DOHH2 (cell line): ENCODE results near the gene SCYL3.

ENCODE experiments used
- H3F3A ChIP-seq: fragments of 200-600 bp; sonication (generic), shearing (Covaris generic); 2 replicates; pipeline ENCODE4 v1.6.0; 2016; ENCODE audit warnings: antibody characterized with exemption, mild to moderate bottlenecking; ENCODE audit not compliant: control insufficient read depth, insufficient read depth
- H3K27ac ChIP-seq: fragments of 200-600 bp; sonication (generic); 2 replicates; pipeline ENCODE4 v1.5.1; 2014; ENCODE audit warnings: low read depth, mild to moderate bottlenecking, low read length, moderate library complexity
- H3K27me3 ChIP-seq: fragments of 200-600 bp; sonication (generic); 2 replicates; pipeline ENCODE4 v1.6.1; 2014; ENCODE audit warnings: mild to moderate bottlenecking, low read length, mixed read lengths; ENCODE audit not compliant: control insufficient read depth
- H3K36me3 ChIP-seq: fragments of 200-600 bp; sonication (generic); 2 replicates; pipeline ENCODE4 v1.6.1; 2014; ENCODE audit warnings: mild to moderate bottlenecking, low read length, moderate library complexity, mixed read lengths; ENCODE audit not compliant: control insufficient read depth
- H3K4me1 ChIP-seq: fragments of 200-600 bp; sonication (generic); 2 replicates; pipeline ENCODE4 v1.6.1; 2014; ENCODE audit warnings: mild to moderate bottlenecking, low read length, mixed read lengths; ENCODE audit not compliant: control insufficient read depth
- H3K4me2 ChIP-seq: fragments of 200-600 bp; sonication (generic); 2 replicates; pipeline ENCODE4 v1.6.0; 2014; ENCODE audit warnings: mild to moderate bottlenecking, low read length, moderate library complexity
- H3K4me3 ChIP-seq: fragments of 200-600 bp; sonication (generic); 2 replicates; pipeline ENCODE4 v1.5.1; 2014; ENCODE audit warnings: mild to moderate bottlenecking, low read length, mixed read lengths
- H3K79me2 ChIP-seq: fragments of 200-600 bp; sonication (generic); 2 replicates; pipeline ENCODE4 v1.6.1; 2014; ENCODE audit warnings: mild to moderate bottlenecking, low read length, mixed read lengths; ENCODE audit not compliant: control insufficient read depth
- H3K9me2 ChIP-seq: fragments of 200-600 bp; sonication (generic); replicated peaks from 2 replicates; pipeline ENCODE4 v1.6.1; 2014; ENCODE audit warnings: mild to moderate bottlenecking, low read length, mixed read lengths; ENCODE audit not compliant: control insufficient read depth
- H3K9me3 ChIP-seq: fragments of 200-600 bp; sonication (generic); 2 replicates; pipeline ENCODE4 v1.6.1; 2014; ENCODE audit warnings: antibody characterized with exemption, low read length, mixed read lengths; ENCODE audit not compliant: control insufficient read depth, insufficient read depth
- H4K20me1 ChIP-seq: fragments of 200-600 bp; sonication (generic); 2 replicates; pipeline ENCODE4 v1.6.0; 2014; ENCODE audit warnings: low read depth, mild to moderate bottlenecking, antibody characterized with exemption, low read length, moderate library complexity; ENCODE audit not compliant: control insufficient read depth, insufficient read depth
- EZH2phosphoT487 ChIP-seq: fragments of 200-600 bp; sonication (generic); IDR thresholded peaks from 2 replicates; pipeline ENCODE4 v1.6.1; 2017; ENCODE audit warnings: borderline replicate concordance, mild to moderate bottlenecking, antibody characterized with exemption, low read length, moderate library complexity, mixed read lengths
- TF ChIP-seq, protein P1 (sequence below): fragments of 200-600 bp; sonication (generic); IDR thresholded peaks from one replicate; pipeline ENCODE4 v1.5.1; 2014; ENCODE audit warnings: antibody characterized with exemption, mild to moderate bottlenecking, low read depth, low read length; ENCODE audit not compliant: poor library complexity, severe bottlenecking

Gene SCYL3

DNA sequence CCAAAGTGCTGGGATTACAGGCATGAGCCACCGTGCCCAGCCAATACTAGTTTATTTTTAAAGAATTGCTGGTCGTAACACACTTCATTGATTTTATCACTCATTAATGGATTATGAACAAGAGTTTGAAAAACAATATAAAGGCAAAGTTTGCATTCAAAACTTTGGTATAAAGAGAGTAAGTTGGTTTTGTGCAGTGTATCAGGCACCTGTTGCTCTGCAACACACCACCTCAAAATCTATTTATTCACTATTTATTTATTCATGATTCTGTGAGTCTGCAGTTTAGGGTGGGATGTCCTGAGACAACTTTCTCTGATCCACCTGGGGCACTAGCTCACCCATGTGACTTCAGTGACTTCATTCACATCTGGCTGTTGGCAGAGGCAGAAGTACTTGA is 88.8 kb downstream of the SCYL3 start:
- peaks cover 78% of the 10 kb centered on the region for H3K36me3 ChIP-seq
- H4K20me1 ChIP-seq = no peaks in the 10 kb centered on the region

DNA sequence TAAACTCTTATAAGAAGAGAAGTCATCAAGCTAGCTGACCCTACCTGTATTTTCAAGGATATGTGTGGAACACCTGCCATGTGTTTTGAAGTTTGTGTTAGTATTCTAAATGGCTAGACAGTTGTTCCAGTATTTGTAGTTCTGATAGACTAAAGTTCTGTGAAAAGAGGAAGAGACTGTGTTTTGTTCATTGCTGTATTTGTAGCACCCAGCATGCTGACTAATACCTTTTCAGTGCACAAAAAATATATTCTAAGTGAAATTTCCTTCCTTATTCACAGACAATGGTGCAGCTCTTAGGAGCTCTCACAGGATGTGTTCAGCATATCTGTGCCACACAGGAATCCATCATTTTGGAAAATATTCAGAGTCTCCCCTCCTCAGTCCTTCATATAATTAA is 90.8 kb downstream of the SCYL3 start:
- Histone ChIP-seq H3K27ac (no peak overlapping the region), H3K4me3 (no peak overlapping the region), H3K4me2 (no peak overlapping the region), H3K9me3 (no peaks in the 10 kb centered on the region), H3K9me2 (no peaks in the 10 kb centered on the region), H4K20me1 (no peaks in the 10 kb centered on the region), H3F3A (peaks cover 3% of the 10 kb centered on the region; the same call in 1 of the 2 replicates), H3K4me1 (peaks cover 18% of the 10 kb centered on the region), H3K27me3 (no peaks in the 10 kb centered on the region), H3K36me3 (peaks cover 78% of the 10 kb centered on the region), H3K79me2 (peaks cover 29% of the 10 kb centered on the region)
- no peak for TF ChIP-seq EZH2phosphoT487
- TF ChIP-seq, protein P1, sequence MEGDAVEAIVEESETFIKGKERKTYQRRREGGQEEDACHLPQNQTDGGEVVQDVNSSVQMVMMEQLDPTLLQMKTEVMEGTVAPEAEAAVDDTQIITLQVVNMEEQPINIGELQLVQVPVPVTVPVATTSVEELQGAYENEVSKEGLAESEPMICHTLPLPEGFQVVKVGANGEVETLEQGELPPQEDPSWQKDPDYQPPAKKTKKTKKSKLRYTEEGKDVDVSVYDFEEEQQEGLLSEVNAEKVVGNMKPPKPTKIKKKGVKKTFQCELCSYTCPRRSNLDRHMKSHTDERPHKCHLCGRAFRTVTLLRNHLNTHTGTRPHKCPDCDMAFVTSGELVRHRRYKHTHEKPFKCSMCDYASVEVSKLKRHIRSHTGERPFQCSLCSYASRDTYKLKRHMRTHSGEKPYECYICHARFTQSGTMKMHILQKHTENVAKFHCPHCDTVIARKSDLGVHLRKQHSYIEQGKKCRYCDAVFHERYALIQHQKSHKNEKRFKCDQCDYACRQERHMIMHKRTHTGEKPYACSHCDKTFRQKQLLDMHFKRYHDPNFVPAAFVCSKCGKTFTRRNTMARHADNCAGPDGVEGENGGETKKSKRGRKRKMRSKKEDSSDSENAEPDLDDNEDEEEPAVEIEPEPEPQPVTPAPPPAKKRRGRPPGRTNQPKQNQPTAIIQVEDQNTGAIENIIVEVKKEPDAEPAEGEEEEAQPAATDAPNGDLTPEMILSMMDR = no peak

More for the DNA sequence above, 88.8 kb downstream of the SCYL3 start:
- Histone ChIP-seq H3K4me1 (peaks cover 5% of the 10 kb centered on the region), H3K4me3 (no peak overlapping the region), H3K9me2 (no peaks in the 10 kb centered on the region), H3K4me2 (no peak overlapping the region), H3K27ac (no peak overlapping the region), H3F3A (peaks cover 7% of the 10 kb centered on the region; the same call in 1 of the 2 replicates), H3K27me3 (no peaks in the 10 kb centered on the region), H3K79me2 (peaks cover 11% of the 10 kb centered on the region), H3K9me3 (no peaks in the 10 kb centered on the region)
- no peak for TF ChIP-seq EZH2phosphoT487
- TF ChIP-seq, protein P1 = no peak
